NCI-H146 (cell line): ENCODE data around the gene SPTA1.

Source experiments
- DNase-seq: peaks from one replicate; lab custom pipeline; 2025; lab: John Stamatoyannopoulos, UW

The SPTA1 gene

GRCh38 chr1:158685085-158685484 lies 1.4 kb downstream of the SPTA1 start:
- no peak for DNase-seq

GRCh38 chr1:158681606-158682005 lies 4.9 kb downstream of the SPTA1 start:
- no peak for DNase-seq

GRCh38 chr1:158679289-158679688 lies 7.2 kb downstream of the SPTA1 start:
- DNase-seq: no peak

- no peak for DNase-seq
Observed at GRCh38 chr1:158675563-158676323, 10.8 kb downstream of the SPTA1 start.

GRCh38 chr1:158674302-158674701 lies 12.2 kb downstream of the SPTA1 start:
- DNase-seq: no peak

- DNase-seq: no peak
Observed at GRCh38 chr1:158666037-158666436, 20.5 kb downstream of the SPTA1 start.

- DNase-seq: no peak
Observed at GRCh38 chr1:158654571-158654970, 31.9 kb downstream of the SPTA1 start.

- DNase-seq: no peak
Observed at GRCh38 chr1:158654086-158654485, 32.4 kb downstream of the SPTA1 start.

- DNase-seq: no peak
Observed at GRCh38 chr1:158652721-158653334, 33.7 kb downstream of the SPTA1 start.

- DNase-seq: no peak
Observed at GRCh38 chr1:158649052-158649451, 37.5 kb downstream of the SPTA1 start.

GRCh38 chr1:158646465-158646864 lies 40.0 kb downstream of the SPTA1 start:
- DNase-seq: no peak

- DNase-seq: no peak
Observed at GRCh38 chr1:158644449-158644848, 42.1 kb downstream of the SPTA1 start.

GRCh38 chr1:158638904-158639303 lies 47.6 kb downstream of the SPTA1 start:
- no peak for DNase-seq

- no peak for DNase-seq
Observed at GRCh38 chr1:158638146-158638545, 48.4 kb downstream of the SPTA1 start.

GRCh38 chr1:158613764-158614163 lies 72.8 kb downstream of the SPTA1 start:
- DNase-seq: no peak

- DNase-seq: no peak
Observed at GRCh38 chr1:158611916-158612315, 74.6 kb downstream of the SPTA1 start.

- no peak for DNase-seq
Observed at GRCh38 chr1:158607296-158607695, 79.2 kb downstream of the SPTA1 start.

- DNase-seq: no peak
Observed at GRCh38 chr1:158604968-158605367, 81.5 kb downstream of the SPTA1 start, which contains the start of gene OR10Z1. Gene OR10Z1, plus strand, starts transcription at chr1:158605268. Its CDS starts 1,171 bp downstream, at chr1:158606439.

GRCh38 chr1:158600735-158601134 lies 85.8 kb downstream of the SPTA1 start:
- DNase-seq: no peak

- DNase-seq: no peak
Observed at GRCh38 chr1:158586942-158587341, 99.6 kb downstream of the SPTA1 start.

GRCh38 chr1:158583962-158584361 lies 102.6 kb downstream of the SPTA1 start:
- DNase-seq: no peak

- DNase-seq: no peak
Observed at GRCh38 chr1:158579733-158580132, 106.8 kb downstream of the SPTA1 start, which contains the start of gene OR10X1. Gene OR10X1, minus strand, starts transcription at chr1:158579899. Its CDS starts 0 bp downstream, at chr1:158579899.

- no peak for DNase-seq
Observed at GRCh38 chr1:158577561-158577960, 109.0 kb downstream of the SPTA1 start.

GRCh38 chr1:158572226-158572625 lies 114.3 kb downstream of the SPTA1 start:
- no peak for DNase-seq
